Retinal pigment epithelial cell (primary cell): ENCODE results near the gene ANKRD10.

Experiments used
- DNase-seq: peaks from one replicate; pipeline ENCODE4 v3.0.0-alpha.2; 2010; ENCODE audit warnings: low read depth
- H3K4me3 ChIP-seq: 2 replicates; pipeline ENCODE4 v1.5.1; 2011; ENCODE audit warnings: mild to moderate bottlenecking, low read length, control low read depth, moderate library complexity
- TF ChIP-seq, protein P1 (sequence below): conservative IDR thresholded peaks from 2 replicates; pipeline ENCODE4 v1.5.1; 2011; ENCODE audit warnings: low read depth, low read length, control low read depth, inconsistent platforms

The ANKRD10 gene

GRCh38 chr13:110897521-110897920 lies 17.3 kb downstream of the ANKRD10 start:
- no peak for DNase-seq
- TF ChIP-seq, protein P1, sequence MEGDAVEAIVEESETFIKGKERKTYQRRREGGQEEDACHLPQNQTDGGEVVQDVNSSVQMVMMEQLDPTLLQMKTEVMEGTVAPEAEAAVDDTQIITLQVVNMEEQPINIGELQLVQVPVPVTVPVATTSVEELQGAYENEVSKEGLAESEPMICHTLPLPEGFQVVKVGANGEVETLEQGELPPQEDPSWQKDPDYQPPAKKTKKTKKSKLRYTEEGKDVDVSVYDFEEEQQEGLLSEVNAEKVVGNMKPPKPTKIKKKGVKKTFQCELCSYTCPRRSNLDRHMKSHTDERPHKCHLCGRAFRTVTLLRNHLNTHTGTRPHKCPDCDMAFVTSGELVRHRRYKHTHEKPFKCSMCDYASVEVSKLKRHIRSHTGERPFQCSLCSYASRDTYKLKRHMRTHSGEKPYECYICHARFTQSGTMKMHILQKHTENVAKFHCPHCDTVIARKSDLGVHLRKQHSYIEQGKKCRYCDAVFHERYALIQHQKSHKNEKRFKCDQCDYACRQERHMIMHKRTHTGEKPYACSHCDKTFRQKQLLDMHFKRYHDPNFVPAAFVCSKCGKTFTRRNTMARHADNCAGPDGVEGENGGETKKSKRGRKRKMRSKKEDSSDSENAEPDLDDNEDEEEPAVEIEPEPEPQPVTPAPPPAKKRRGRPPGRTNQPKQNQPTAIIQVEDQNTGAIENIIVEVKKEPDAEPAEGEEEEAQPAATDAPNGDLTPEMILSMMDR, result no peak
- H3K4me3 ChIP-seq, result no peak overlapping the region

DNA sequence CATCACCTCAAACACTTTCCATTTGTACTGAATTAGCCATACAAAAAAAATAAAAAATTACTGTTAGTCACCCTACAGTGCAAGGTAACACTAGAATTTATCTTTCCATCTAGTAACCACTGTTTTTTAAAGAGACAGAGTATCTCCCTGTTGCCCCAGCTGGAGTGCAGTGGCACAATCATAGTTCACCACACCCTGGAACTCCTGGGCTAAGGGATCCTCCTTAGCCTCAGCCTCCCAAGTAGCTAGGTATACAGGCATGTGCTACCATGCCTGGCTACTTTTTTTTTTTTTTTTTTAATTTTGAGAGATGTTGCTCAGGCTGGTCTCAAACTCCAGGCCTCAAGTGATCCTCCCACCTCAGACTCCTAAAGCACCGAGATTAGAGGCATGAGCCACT lies 17.9 kb downstream of the ANKRD10 start:
- DNase-seq, result no peak
- TF ChIP-seq, protein P1, result no peak
- H3K4me3 ChIP-seq, result no peak overlapping the region

DNA sequence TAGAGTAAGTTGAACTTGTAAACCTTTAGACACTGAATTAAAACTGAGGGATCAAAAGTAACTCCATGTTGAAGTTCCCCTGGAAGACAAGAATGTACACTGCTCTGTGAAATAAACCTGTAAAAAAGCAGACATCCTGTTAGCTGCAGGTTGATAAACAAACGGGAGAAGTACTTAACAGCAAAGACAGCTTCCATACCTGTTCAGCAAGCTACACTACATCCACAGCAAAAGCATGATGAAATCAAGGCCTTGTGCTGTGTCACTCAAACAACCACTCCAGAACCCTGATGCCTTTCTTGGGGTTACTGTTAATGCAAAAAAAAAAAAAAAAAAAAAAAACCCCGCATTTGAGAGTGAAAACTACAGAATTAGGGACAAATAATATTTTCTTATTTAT lies 20.8 kb downstream of the ANKRD10 start:
- no peak overlapping the region for H3K4me3 ChIP-seq
- DNase-seq, result no peak
- TF ChIP-seq, protein P1, result no peak

- TF ChIP-seq, protein P1, result no peak
- no peak for DNase-seq
- no peak overlapping the region for H3K4me3 ChIP-seq
Observed at GRCh38 chr13:110893571-110893970, 21.3 kb downstream of the ANKRD10 start.

GRCh38 chr13:110890279-110891165 lies 24.3 kb downstream of the ANKRD10 start:
- TF ChIP-seq, protein P1, result no peak
- no peak for DNase-seq
- no peak overlapping the region for H3K4me3 ChIP-seq

DNA sequence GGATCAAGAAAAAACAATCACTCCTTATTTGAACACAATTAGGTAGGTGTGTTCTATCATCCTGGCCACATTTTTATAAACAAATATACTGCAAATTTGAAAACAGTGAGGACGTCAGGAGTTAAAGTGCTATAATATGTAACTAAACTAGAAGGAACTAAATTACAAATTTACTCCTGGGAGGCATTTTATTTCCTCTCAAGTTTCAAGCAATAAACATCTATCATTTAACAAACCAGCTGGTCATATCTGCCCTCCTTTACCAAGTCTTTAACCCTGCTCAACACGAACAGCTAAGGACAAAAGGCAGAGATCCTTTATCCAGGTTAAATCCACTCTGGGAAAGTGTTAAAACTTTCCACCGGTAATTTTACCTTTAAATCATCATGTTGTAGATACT lies 26.5 kb downstream of the ANKRD10 start:
- H3K4me3 ChIP-seq, result no peak overlapping the region
- TF ChIP-seq, protein P1, result no peak
- DNase-seq, result no peak
